GM19463 (cell line): ENCODE results near the gene ISLR.
"Not testable (repeated sequence)": the region's sequence is repeated elsewhere in the genome, so short reads cannot be mapped to it uniquely, and the experiment has no call there.

Experiments
- ATAC-seq: cut with Tn5 transposase; IDR thresholded peaks from one replicate; pipeline ENCODE4 v1.9.1; 2021; ENCODE audit warnings: mild to moderate bottlenecking, moderate library complexity; ENCODE audit not compliant: unreplicated experiment

The ISLR gene

GRCh38 chr15:74136814-74137536, 36.5 kb upstream of the ISLR start:
- ATAC-seq = no peak

- no peak for ATAC-seq
These were observed 36.0 kb upstream of the ISLR start for GRCh38 chr15:74137537-74137894.

- ATAC-seq = no peak
These were observed 34.9 kb upstream of the ISLR start for GRCh38 chr15:74138642-74139041.

- ATAC-seq = no peak
These were observed 31.9 kb upstream of the ISLR start for GRCh38 chr15:74141591-74141990.

GRCh38 chr15:74144153-74144775, 29.2 kb upstream of the ISLR start:
- ATAC-seq = no peak

GRCh38 chr15:74146277-74146800, 27.2 kb upstream of the ISLR start:
- no peak for ATAC-seq

GRCh38 chr15:74147051-74147450, 26.5 kb upstream of the ISLR start:
- no peak for ATAC-seq

GRCh38 chr15:74155766-74156417, 17.6 kb upstream of the ISLR start:
- ATAC-seq = no peak

- ATAC-seq = no peak
These were observed 16.7 kb upstream of the ISLR start for GRCh38 chr15:74156678-74157411.

GRCh38 chr15:74157868-74158827, 15.4 kb upstream of the ISLR start:
- ATAC-seq = no peak

GRCh38 chr15:74158855-74159650, 14.5 kb upstream of the ISLR start:
- ATAC-seq = peak; percentile 63

- no peak for ATAC-seq
These were observed 13.7 kb upstream of the ISLR start for GRCh38 chr15:74159773-74160172.

GRCh38 chr15:74160390-74160789, 13.1 kb upstream of the ISLR start:
- not testable (repeated sequence) for ATAC-seq

GRCh38 chr15:74162195-74162536, 11.3 kb upstream of the ISLR start:
- not testable (repeated sequence) for ATAC-seq

GRCh38 chr15:74165461-74165860, 8.0 kb upstream of the ISLR start:
- no peak for ATAC-seq

GRCh38 chr15:74167891-74168331, 5.6 kb upstream of the ISLR start:
- no peak for ATAC-seq

GRCh38 chr15:74168711-74169126, 4.8 kb upstream of the ISLR start:
- ATAC-seq = no peak

GRCh38 chr15:74170071-74170844, 3.3 kb upstream of the ISLR start:
- ATAC-seq = no peak
